WTC11 (cell line): Measurements from ENCODE around the gene GOLGA3. TPM values are rescaled to one million over a fixed set of nuclear protein-coding genes. Genes with fewer than 3 reads are reported as not detected.
"Not testable (repeated sequence)": the region's sequence is repeated elsewhere in the genome, so short reads cannot be mapped to it uniquely, and the experiment has no call there.

Experiments
- ATAC-seq: fragments of 200-7000 bp; cut with Tn5 transposase; 2 replicates; pipeline ENCODE4 v1.10.0; 2021; ENCODE audit warnings: mild to moderate bottlenecking, moderate library complexity
- CTCF ChIA-PET: fragments of 300-600 bp; sonication (Branson Sonifier 250); formaldehyde crosslinking; loops from one replicate; lab custom pipeline; 2021; ENCODE audit warnings: antibody characterized with exemption; lab: Charles Lee
- POLR2A ChIA-PET: fragments of 350-600 bp; sonication (Branson Sonifier 250); formaldehyde crosslinking; loops from one replicate; lab custom pipeline; 2021; ENCODE audit warnings: antibody characterized with exemption; lab: Charles Lee
- DNase-seq: peaks from one replicate; pipeline ENCODE4 v3.0.0; 2021; ENCODE audit warnings: low spot score
- H3K27ac Mint-ChIP-seq: 2 replicates; pipeline ENCODE4 v1.8.0; 2021; ENCODE audit warnings: mixed read lengths
- H3K27me3 Mint-ChIP-seq: 2 replicates; pipeline ENCODE4 v1.8.0; 2021; ENCODE audit warnings: low read depth, mild to moderate bottlenecking, moderate library complexity, mixed read lengths
- H3K36me3 Mint-ChIP-seq: 2 replicates; pipeline ENCODE4 v1.8.0; 2021; ENCODE audit warnings: mixed read lengths
- H3K4me1 Mint-ChIP-seq: 2 replicates; pipeline ENCODE4 v1.8.0; 2022; ENCODE audit warnings: mixed read lengths
- H3K4me3 Mint-ChIP-seq: 2 replicates; pipeline ENCODE4 v1.8.0; 2021; ENCODE audit warnings: mild to moderate bottlenecking, moderate library complexity, mixed read lengths
- H3K9me3 Mint-ChIP-seq: 2 replicates; pipeline ENCODE4 v1.8.0; 2021; ENCODE audit warnings: mixed read lengths
- CBFB ChIP-seq: sonication (generic); formaldehyde crosslinking; IDR thresholded peaks from 2 replicates; pipeline ENCODE4 v1.8.1; 2022; ENCODE audit warnings: mild to moderate bottlenecking, low read depth, missing genetic modification reagents
- ESRRA ChIP-seq: sonication (generic); formaldehyde crosslinking; IDR thresholded peaks from 2 replicates; pipeline ENCODE4 v1.8.1; 2022; ENCODE audit warnings: mild to moderate bottlenecking, missing genetic modification reagents, borderline replicate concordance
- FOXK1 ChIP-seq: sonication (generic); formaldehyde crosslinking; IDR thresholded peaks from 2 replicates; pipeline ENCODE4 v1.8.0; 2022; ENCODE audit warnings: mild to moderate bottlenecking, moderate library complexity, missing genetic modification reagents
- FOXP1 ChIP-seq: sonication (generic); formaldehyde crosslinking; IDR thresholded peaks from 2 replicates; pipeline ENCODE4 v1.8.0; 2022; ENCODE audit warnings: missing genetic modification reagents, mild to moderate bottlenecking, moderate library complexity, borderline replicate concordance
- GTF2I ChIP-seq: fragments of 250-450 bp; sonication (Bioruptor Pico); conservative IDR thresholded peaks from 2 replicates; pipeline ENCODE4 v1.4.0; 2021; ENCODE audit warnings: mild to moderate bottlenecking
- MXD4 ChIP-seq: fragments of 250-450 bp; sonication (Bioruptor Pico); IDR thresholded peaks from 2 replicates; pipeline ENCODE4 v1.8.0; 2021; ENCODE audit warnings: mild to moderate bottlenecking, moderate library complexity, borderline replicate concordance
- MYBL2 ChIP-seq: sonication (generic); formaldehyde crosslinking; IDR thresholded peaks from 2 replicates; pipeline ENCODE4 v1.8.1; 2023; ENCODE audit warnings: mild to moderate bottlenecking, moderate library complexity, missing genetic modification reagents
- NFYB ChIP-seq: sonication (generic); formaldehyde crosslinking; conservative IDR thresholded peaks from 2 replicates; pipeline ENCODE4 v1.8.0; 2022; ENCODE audit warnings: low read depth, missing genetic modification reagents
- OVOL2 ChIP-seq: fragments of 250-450 bp; sonication (Bioruptor Pico); IDR thresholded peaks from 2 replicates; pipeline ENCODE4 v1.9.0; 2021; ENCODE audit warnings: mild to moderate bottlenecking, borderline replicate concordance
- SMAD3 ChIP-seq: sonication (generic); formaldehyde crosslinking; IDR thresholded peaks from 2 replicates; pipeline ENCODE4 v1.8.0; 2022; ENCODE audit warnings: missing genetic modification reagents, mild to moderate bottlenecking, borderline replicate concordance
- SP1 ChIP-seq: sonication (generic); formaldehyde crosslinking; conservative IDR thresholded peaks from 2 replicates; pipeline ENCODE4 v1.8.1; 2022; ENCODE audit warnings: missing genetic modification reagents
- TEAD1 ChIP-seq: sonication (generic); formaldehyde crosslinking; IDR thresholded peaks from 2 replicates; pipeline ENCODE4 v1.8.0; 2022; ENCODE audit warnings: mild to moderate bottlenecking, missing genetic modification reagents
- TEAD4 ChIP-seq: sonication (generic); formaldehyde crosslinking; IDR thresholded peaks from 2 replicates; pipeline ENCODE4 v1.8.0; 2022; ENCODE audit warnings: mild to moderate bottlenecking, missing genetic modification reagents
- ZNF138 ChIP-seq: sonication (generic); formaldehyde crosslinking; conservative IDR thresholded peaks from 2 replicates; pipeline ENCODE4 v1.8.1; 2022; ENCODE audit warnings: mild to moderate bottlenecking, moderate library complexity, missing genetic modification reagents
- ZNF317 ChIP-seq: sonication (generic); formaldehyde crosslinking; IDR thresholded peaks from 2 replicates; pipeline ENCODE4 v1.8.1; 2023; ENCODE audit warnings: low read depth, mild to moderate bottlenecking, moderate library complexity, missing genetic modification reagents, borderline replicate concordance
- ZNF396 ChIP-seq: fragments of 250-450 bp; sonication (Bioruptor Pico); IDR thresholded peaks from 2 replicates; pipeline ENCODE4 v1.8.0; 2021; ENCODE audit warnings: mild to moderate bottlenecking, moderate library complexity, borderline replicate concordance
- ZNF416 ChIP-seq: fragments of 250-450 bp; sonication (Bioruptor Pico); IDR thresholded peaks from 2 replicates; pipeline ENCODE4 v1.9.0; 2021; ENCODE audit warnings: mild to moderate bottlenecking, inconsistent platforms
- total RNA-seq: library from RNA; stranded (reverse); gene quantifications from 3 replicates; pipeline ENCODE4 v1.2.3, GENCODE V29; 2021
- TF ChIP-seq, protein P1 (sequence below): sonication (generic); formaldehyde crosslinking; IDR thresholded peaks from 2 replicates; pipeline ENCODE4 v1.8.1; 2023; ENCODE audit warnings: mild to moderate bottlenecking, moderate library complexity, missing genetic modification reagents
- TF ChIP-seq, protein P2 (sequence below): fragments of 250-450 bp; sonication (Bioruptor Pico); IDR thresholded peaks from 2 replicates; pipeline ENCODE4 v1.9.0; 2021; ENCODE audit warnings: moderate library complexity, mild to moderate bottlenecking, inconsistent platforms, borderline replicate concordance
- TF ChIP-seq, protein P3 (sequence below): sonication (generic); formaldehyde crosslinking; IDR thresholded peaks from 2 replicates; pipeline ENCODE4 v1.8.0; 2022; ENCODE audit warnings: mild to moderate bottlenecking, missing genetic modification reagents
- TF ChIP-seq, protein P4 (sequence below): sonication (generic); formaldehyde crosslinking; IDR thresholded peaks from 2 replicates; pipeline ENCODE4 v1.8.0; 2023; ENCODE audit warnings: missing genetic modification reagents
- TF ChIP-seq, protein P5 (sequence below): fragments of 250-450 bp; sonication (Bioruptor Pico); IDR thresholded peaks from 2 replicates; pipeline ENCODE4 v2.1.2; 2022; ENCODE audit warnings: mild to moderate bottlenecking, moderate library complexity

The GOLGA3 gene
- total RNA-seq, 1 experiment from 2014 or later, result 47.8 TPM

DNA sequence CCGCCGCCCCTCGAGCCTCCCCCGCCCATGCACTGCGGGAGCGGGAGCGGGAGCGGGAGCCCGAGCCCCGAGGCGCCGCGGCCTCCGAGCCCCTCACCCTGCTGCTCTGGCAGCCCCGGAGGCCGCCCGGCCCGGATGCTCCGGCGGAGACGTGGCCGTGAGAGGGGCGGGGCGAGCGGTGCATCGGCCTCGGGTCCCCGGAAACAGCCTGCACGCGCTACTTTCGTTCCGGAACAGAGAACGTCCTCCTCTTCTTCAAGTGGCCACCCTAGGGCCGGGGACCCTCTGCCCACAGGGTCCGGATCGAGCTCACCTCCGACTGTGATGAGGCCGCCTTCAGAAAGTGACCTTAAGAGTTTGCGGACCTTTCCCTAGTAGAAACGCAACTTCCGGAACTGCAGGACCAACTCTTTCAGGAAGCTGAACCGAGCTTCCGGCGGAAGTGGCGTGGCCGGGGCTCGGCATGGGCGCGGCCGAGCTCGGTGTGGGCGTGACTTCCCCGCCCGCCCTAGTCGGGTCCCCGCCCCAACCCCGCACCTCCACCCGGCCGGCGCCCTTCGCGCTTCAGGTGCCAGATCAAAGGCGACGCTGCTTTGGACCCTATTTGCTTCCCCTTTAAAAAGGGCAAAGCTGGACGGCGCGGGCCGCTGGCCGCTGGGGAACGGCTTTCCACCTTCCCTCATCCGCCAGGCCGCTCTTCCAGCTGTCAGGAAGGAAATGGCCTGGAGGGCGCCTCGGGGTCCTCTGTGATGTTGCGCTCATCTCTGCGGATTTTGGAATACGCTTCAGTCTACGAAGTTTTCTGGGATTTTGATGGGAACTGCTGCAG lies at the start of gene GOLGA3 (continued):
- TF ChIP-seq SP1, result peak; percentile 97
- TF ChIP-seq, protein P1, sequence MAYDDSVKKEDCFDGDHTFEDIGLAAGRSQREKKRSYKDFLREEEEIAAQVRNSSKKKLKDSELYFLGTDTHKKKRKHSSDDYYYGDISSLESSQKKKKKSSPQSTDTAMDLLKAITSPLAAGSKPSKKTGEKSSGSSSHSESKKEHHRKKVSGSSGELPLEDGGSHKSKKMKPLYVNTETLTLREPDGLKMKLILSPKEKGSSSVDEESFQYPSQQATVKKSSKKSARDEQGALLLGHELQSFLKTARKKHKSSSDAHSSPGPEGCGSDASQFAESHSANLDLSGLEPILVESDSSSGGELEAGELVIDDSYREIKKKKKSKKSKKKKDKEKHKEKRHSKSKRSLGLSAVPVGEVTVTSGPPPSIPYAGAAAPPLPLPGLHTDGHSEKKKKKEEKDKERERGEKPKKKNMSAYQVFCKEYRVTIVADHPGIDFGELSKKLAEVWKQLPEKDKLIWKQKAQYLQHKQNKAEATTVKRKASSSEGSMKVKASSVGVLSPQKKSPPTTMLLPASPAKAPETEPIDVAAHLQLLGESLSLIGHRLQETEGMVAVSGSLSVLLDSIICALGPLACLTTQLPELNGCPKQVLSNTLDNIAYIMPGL (CRISPR knock-in tag), result peak; percentile 79
- TF ChIP-seq CBFB (CRISPR knock-in tag), result peak; percentile 71; the same call in 1 of the 2 replicates
- 0 out of 2 replicates have a peak, but pooled peaks have one; percentile 11 for TF ChIP-seq ZNF317 (CRISPR knock-in tag)
- peak; percentile 77; the same call in 1 of the 2 replicates for TF ChIP-seq FOXP1
- TF ChIP-seq ESRRA, result 0 out of 2 replicates have a peak, but pooled peaks have one; percentile 11
- no peak for TF ChIP-seq TEAD4 (CRISPR knock-in tag)
- TF ChIP-seq ZNF138 (CRISPR knock-in tag), result no peak
- 0 out of 2 replicates have a peak, but pooled peaks have one; percentile 14 for TF ChIP-seq GTF2I (CRISPR knock-in tag)
- peak; percentile 69; the same call in 1 of the 2 replicates for TF ChIP-seq SMAD3
- peak; percentile 53 for TF ChIP-seq FOXK1

DNA sequence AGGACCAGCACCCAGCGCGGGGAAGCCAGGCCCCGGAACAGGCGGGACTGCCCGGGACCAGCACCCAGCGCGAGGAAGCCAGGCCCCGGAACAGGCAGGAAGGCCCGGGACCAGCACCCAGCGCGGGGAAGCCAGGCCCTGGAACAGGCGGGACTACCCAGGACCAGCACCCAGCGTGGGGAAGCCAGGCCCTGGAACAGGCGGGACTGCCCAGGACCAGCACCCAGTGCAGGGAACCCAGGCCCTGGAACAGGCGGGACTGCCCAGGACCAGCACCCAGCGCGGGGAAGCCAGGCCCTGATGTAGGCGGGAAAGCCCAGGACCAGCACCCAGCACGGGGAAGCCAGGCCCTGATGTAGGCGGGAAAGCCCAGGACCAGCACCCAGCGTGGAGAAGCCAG lies 46.0 kb upstream of the GOLGA3 start:
- H3K4me1 Mint-ChIP-seq, H3K9me3 Mint-ChIP-seq, POLR2A ChIA-PET, H3K27ac Mint-ChIP-seq, CTCF ChIA-PET, H3K4me3 Mint-ChIP-seq, DNase-seq, ATAC-seq, H3K27me3 Mint-ChIP-seq: not testable (repeated sequence)
- peaks cover 36% of the 10 kb centered on the region for H3K36me3 Mint-ChIP-seq

DNA sequence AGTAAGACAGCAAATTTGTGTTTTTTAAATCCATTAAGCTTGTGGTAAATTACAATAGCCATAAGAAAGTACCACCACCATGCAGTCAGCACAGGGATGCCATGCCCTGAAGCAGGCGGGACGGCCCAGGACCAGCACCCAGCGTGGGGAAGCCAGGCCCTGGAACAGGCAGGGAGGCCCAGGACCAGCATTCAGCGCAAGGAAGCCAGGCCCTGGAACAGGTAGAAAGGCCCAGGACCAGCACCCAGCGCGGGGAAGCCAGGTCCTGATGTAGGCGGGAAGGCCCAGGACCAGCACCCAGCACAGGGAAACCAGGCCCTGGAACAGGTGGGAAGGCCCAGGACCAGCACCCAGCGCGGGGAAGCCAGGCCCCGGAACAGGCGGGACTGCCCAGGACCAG lies 45.5 kb upstream of the GOLGA3 start:
- CTCF ChIA-PET, result no interaction called here
- no peak overlapping the region for H3K4me3 Mint-ChIP-seq
- TF ChIP-seq MXD4 (CRISPR knock-in tag), result no peak
- no peak for TF ChIP-seq TEAD1 (CRISPR knock-in tag)
- TF ChIP-seq OVOL2 (CRISPR knock-in tag), result no peak
- no peak for TF ChIP-seq GTF2I (CRISPR knock-in tag)
- TF ChIP-seq, protein P2, sequence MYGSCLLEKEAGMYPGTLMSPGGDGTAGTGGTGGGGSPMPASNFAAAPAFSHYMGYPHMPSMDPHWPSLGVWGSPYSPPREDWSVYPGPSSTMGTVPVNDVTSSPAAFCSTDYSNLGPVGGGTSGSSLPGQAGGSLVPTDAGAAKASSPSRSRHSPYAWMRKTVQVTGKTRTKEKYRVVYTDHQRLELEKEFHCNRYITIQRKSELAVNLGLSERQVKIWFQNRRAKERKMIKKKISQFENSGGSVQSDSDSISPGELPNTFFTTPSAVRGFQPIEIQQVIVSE (CRISPR knock-in tag), result no peak
- no peak for TF ChIP-seq MYBL2
- TF ChIP-seq ZNF396, result no peak
- TF ChIP-seq SMAD3, result no peak
- TF ChIP-seq NFYB (CRISPR knock-in tag), result no peak
- TF ChIP-seq, all 79 proteins: peak for 0
- Mint-ChIP-seq H3K4me1 (0 out of 2 replicates have a peak, but pooled peaks cover 3% of the 10 kb centered on the region), H3K9me3 (no peaks in the 10 kb centered on the region), H3K36me3 (peaks cover 40% of the 10 kb centered on the region), H3K27me3 (no peaks in the 10 kb centered on the region), H3K27ac (no peak overlapping the region)
- ATAC-seq (no peak), DNase-seq (no peak)
- POLR2A ChIA-PET, result no interaction called here

DNA sequence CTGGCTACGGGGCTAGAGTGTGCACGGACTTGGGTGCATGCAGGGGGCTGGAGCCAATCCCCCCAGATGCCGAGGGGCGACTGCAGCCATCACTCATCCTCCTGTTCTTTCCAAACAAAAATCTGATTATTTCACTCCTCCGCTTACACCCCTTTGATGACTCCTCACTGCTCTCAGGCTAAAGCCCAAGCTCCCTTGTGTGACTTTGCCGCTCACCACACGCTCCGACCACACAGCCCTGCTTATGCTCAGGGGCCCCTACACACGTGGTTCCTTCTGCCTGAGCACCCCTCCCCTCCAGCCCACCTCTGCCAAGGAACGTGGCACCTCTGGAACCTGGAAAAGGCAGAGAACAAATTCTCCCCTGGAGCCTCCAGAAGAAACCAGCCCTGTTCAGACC lies 45.1 kb upstream of the GOLGA3 start:
- Mint-ChIP-seq H3K27me3 (no peaks in the 10 kb centered on the region), H3K4me1 (0 out of 2 replicates have a peak, but pooled peaks cover 3% of the 10 kb centered on the region), H3K27ac (peak overlapping the region; percentile 82; the same call in 1 of the 2 replicates), H3K4me3 (no peak overlapping the region), H3K36me3 (peaks cover 41% of the 10 kb centered on the region), H3K9me3 (no peaks in the 10 kb centered on the region)
- DNase-seq (no peak), ATAC-seq (no peak)
- CTCF ChIA-PET, result interaction anchor here (1.1 kb wide), 2 partner anchors 31 to 105 kb away, joined by 3 to 4 read pairs; no protein-coding TSS in a partner anchor
- POLR2A ChIA-PET, result no interaction called here
- TF ChIP-seq ZNF416, result no peak
- TF ChIP-seq TEAD1 (CRISPR knock-in tag), result no peak
- TF ChIP-seq ZNF396, result no peak
- TF ChIP-seq, protein P3, sequence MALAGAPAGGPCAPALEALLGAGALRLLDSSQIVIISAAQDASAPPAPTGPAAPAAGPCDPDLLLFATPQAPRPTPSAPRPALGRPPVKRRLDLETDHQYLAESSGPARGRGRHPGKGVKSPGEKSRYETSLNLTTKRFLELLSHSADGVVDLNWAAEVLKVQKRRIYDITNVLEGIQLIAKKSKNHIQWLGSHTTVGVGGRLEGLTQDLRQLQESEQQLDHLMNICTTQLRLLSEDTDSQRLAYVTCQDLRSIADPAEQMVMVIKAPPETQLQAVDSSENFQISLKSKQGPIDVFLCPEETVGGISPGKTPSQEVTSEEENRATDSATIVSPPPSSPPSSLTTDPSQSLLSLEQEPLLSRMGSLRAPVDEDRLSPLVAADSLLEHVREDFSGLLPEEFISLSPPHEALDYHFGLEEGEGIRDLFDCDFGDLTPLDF (CRISPR knock-in tag), result no peak
- TF ChIP-seq, protein P4, sequence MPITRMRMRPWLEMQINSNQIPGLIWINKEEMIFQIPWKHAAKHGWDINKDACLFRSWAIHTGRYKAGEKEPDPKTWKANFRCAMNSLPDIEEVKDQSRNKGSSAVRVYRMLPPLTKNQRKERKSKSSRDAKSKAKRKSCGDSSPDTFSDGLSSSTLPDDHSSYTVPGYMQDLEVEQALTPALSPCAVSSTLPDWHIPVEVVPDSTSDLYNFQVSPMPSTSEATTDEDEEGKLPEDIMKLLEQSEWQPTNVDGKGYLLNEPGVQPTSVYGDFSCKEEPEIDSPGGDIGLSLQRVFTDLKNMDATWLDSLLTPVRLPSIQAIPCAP (CRISPR knock-in tag), result no peak
- no peak for TF ChIP-seq MYBL2
- TF ChIP-seq, protein P5, sequence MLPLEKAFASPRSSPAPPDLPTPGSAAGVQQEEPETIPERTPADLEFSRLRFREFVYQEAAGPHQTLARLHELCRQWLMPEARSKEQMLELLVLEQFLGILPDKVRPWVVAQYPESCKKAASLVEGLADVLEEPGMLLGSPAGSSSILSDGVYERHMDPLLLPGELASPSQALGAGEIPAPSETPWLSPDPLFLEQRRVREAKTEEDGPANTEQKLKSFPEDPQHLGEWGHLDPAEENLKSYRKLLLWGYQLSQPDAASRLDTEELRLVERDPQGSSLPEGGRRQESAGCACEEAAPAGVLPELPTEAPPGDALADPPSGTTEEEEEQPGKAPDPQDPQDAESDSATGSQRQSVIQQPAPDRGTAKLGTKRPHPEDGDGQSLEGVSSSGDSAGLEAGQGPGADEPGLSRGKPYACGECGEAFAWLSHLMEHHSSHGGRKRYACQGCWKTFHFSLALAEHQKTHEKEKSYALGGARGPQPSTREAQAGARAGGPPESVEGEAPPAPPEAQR (CRISPR knock-in tag), result no peak
